Esophagus muscularis mucosa (tissue), 4 donors: Measurements from ENCODE around the gene FIBIN. TPM values are rescaled to one million over a fixed set of nuclear protein-coding genes. Genes with fewer than 3 reads are reported as not detected.

Experiments
- DNase-seq: peaks from one replicate; pipeline ENCODE4 v3.0.0-alpha.2; 2017; ENCODE audit errors: extremely low spot score
- H3K27ac ChIP-seq, 4 donors: fragments of 200-600 bp; sonication (generic); replicated peaks in 1 of 4; 1 replicate in 3 of 4; 2 replicates in 1 of 4; pipeline ENCODE4 v1.5.1; 2016 to 2019; ENCODE audit warnings: mild to moderate bottlenecking in 1 of 4
- H3K27me3 ChIP-seq, 4 donors: fragments of 200-600 bp; sonication (generic); one replicate each; pipeline versions ENCODE4 v1.5.1 to v1.6.0; 2016 to 2019
- H3K36me3 ChIP-seq, 4 donors: fragments of 200-600 bp; sonication (generic); one replicate each; pipeline ENCODE4 v1.5.1; 2016 to 2019
- H3K4me1 ChIP-seq, 4 donors: fragments of 200-600 bp; sonication (generic); one replicate each; pipeline ENCODE4 v1.5.1; 2016 to 2019
- H3K4me3 ChIP-seq, 4 donors: fragments of 200-600 bp; sonication (generic); 1 replicate in 2 of 4; 2 replicates in 2 of 4; pipeline ENCODE4 v1.5.1; 2016 to 2019; ENCODE audit warnings: mild to moderate bottlenecking in 4 of 4, moderate library complexity in 1 of 4
- H3K9me3 ChIP-seq, 4 donors: fragments of 200-600 bp; sonication (generic); 1 replicate in 3 of 4; 2 replicates in 1 of 4; pipeline ENCODE4 v1.5.1; 2016 to 2019
- CTCF ChIP-seq, 3 experiments: fragments of 200-600 bp in 2 of 3; fragments of 450-650 bp in 1 of 3; sonication (generic) in 2 of 3; IDR thresholded peaks; one replicate each; pipeline ENCODE4 v1.5.1; 2017 to 2019; ENCODE audit warnings: antibody characterized with exemption in 3 of 3, mild to moderate bottlenecking in 2 of 3, moderate library complexity in 1 of 3
- EP300 ChIP-seq: sonication (generic); formaldehyde crosslinking; IDR thresholded peaks from one replicate; pipeline ENCODE4 v1.6.1; 2017; ENCODE audit warnings: antibody characterized with exemption
- POLR2A ChIP-seq: fragments of 450-650 bp; IDR thresholded peaks from one replicate; pipeline ENCODE4 v1.6.1; 2017; ENCODE audit warnings: antibody characterized with exemption, moderate library complexity, mild to moderate bottlenecking, low read depth
- POLR2AphosphoS5 ChIP-seq, 2 donors: sonication (generic); formaldehyde crosslinking; IDR thresholded peaks; one replicate each; pipeline ENCODE4 v1.6.1; 2017; ENCODE audit warnings: antibody characterized with exemption in 2 of 2
- WGBS: methylation state at CpG from one replicate; pipeline ENCODE4 v1.1.5; 2018; 5-methylcytosine and 5-hydroxymethylcytosine counted together
- intact Hi-C: fragments of 100-400 bp; cut with DNase I; formaldehyde crosslinking; loops from one replicate; pipeline ENCODE4 v1.15.1; 2023
- total RNA-seq, 4 donors: library from RNA; depleted of rRNA; stranded (reverse); fragments of >200 nt; gene quantifications; one replicate each; pipeline versions ENCODE4 v1.1.0 to v1.2.1, GENCODE V29; 2016

The FIBIN gene
- total RNA-seq, 4 donors from 2014 or later = 76.4 to 151 (median 101) TPM

- Histone ChIP-seq H3K9me3 (no peaks in the 10 kb centered on the region), H3K36me3 (no peaks in the 10 kb centered on the region), H3K27ac (no peak overlapping the region), H3K4me3 (no peak overlapping the region), H3K4me1 (no peaks in the 10 kb centered on the region), H3K27me3 (no peaks in the 10 kb centered on the region)
- WGBS = 87% methylated on average over 8 of the region's 8 CpGs
- no peak for DNase-seq
- no peak for TF ChIP-seq POLR2AphosphoS5 (IDR thresholded peaks at IDR 0.05)
- TF ChIP-seq POLR2A = no peak
- TF ChIP-seq CTCF (IDR thresholded peaks at IDR 0.05) = no peak
- TF ChIP-seq EP300 = no peak
- intact Hi-C loops = loop anchor here (2.0 kb wide), 1 partner anchor 23 kb away; no protein-coding TSS in a partner anchor
Observed at GRCh38 chr11:27025957-27026733, 32.2 kb downstream of the FIBIN start.

GRCh38 chr11:27028561-27028965, 34.7 kb downstream of the FIBIN start:
- 48% methylated on average over 1 of the region's 1 CpG for WGBS
- H3K4me3 ChIP-seq = no peak overlapping the region
- H3K27me3 ChIP-seq = no peaks in the 10 kb centered on the region
- no peak overlapping the region for H3K27ac ChIP-seq
- H3K36me3 ChIP-seq = no peaks in the 10 kb centered on the region
- TF ChIP-seq CTCF (IDR thresholded peaks at IDR 0.05) = no peak
- TF ChIP-seq POLR2AphosphoS5 (IDR thresholded peaks at IDR 0.05) = no peak
- no peak for TF ChIP-seq POLR2A
- no peak for TF ChIP-seq EP300
- H3K4me1 ChIP-seq = no peaks in the 10 kb centered on the region
- DNase-seq = no peak
- H3K9me3 ChIP-seq = no peaks in the 10 kb centered on the region
- intact Hi-C loops = no loop called here

- peaks cover 0 to 6% (median 1%) of the 10 kb centered on the region in 4 donors for H3K9me3 ChIP-seq
- no peaks in the 10 kb centered on the region for H3K27me3 ChIP-seq
- H3K27ac ChIP-seq = no peak overlapping the region
- H3K4me1 ChIP-seq = no peaks in the 10 kb centered on the region
- no peak overlapping the region for H3K4me3 ChIP-seq
- H3K36me3 ChIP-seq = no peaks in the 10 kb centered on the region
- WGBS = 90% methylated on average over 1 of the region's 1 CpG
- no peak for TF ChIP-seq POLR2AphosphoS5 (IDR thresholded peaks at IDR 0.05)
- no peak for TF ChIP-seq EP300
- TF ChIP-seq CTCF (IDR thresholded peaks at IDR 0.05) = no peak
- TF ChIP-seq POLR2A = no peak
- DNase-seq = no peak
- intact Hi-C loops = no loop called here
Observed at GRCh38 chr11:27029966-27030365, 36.1 kb downstream of the FIBIN start.

GRCh38 chr11:27031754-27032153, 37.8 kb downstream of the FIBIN start:
- TF ChIP-seq POLR2A = no peak
- TF ChIP-seq EP300 = no peak
- no peak for TF ChIP-seq POLR2AphosphoS5 (IDR thresholded peaks at IDR 0.05)
- TF ChIP-seq CTCF (IDR thresholded peaks at IDR 0.05) = no peak
- no peaks in the 10 kb centered on the region for H3K27me3 ChIP-seq
- peaks cover 0 to 17% (median 11%) of the 10 kb centered on the region in 4 donors for H3K9me3 ChIP-seq
- no peak overlapping the region for H3K4me3 ChIP-seq
- H3K4me1 ChIP-seq = no peaks in the 10 kb centered on the region
- H3K27ac ChIP-seq = no peak overlapping the region
- DNase-seq = no peak
- intact Hi-C loops = no loop called here
- no peaks in the 10 kb centered on the region for H3K36me3 ChIP-seq
- WGBS = 100% methylated on average over 1 of the region's 5 CpGs

GRCh38 chr11:27039873-27040272, 46.0 kb downstream of the FIBIN start:
- Histone ChIP-seq H3K36me3 (no peaks in the 10 kb centered on the region), H3K4me3 (no peak overlapping the region), H3K27ac (no peak overlapping the region), H3K9me3 (peaks cover 0 to 16% (median 8%) of the 10 kb centered on the region in 4 donors), H3K27me3 (no peaks in the 10 kb centered on the region), H3K4me1 (peaks cover 0 to 24% (median 19%) of the 10 kb centered on the region in 4 donors)
- 79% methylated on average over 3 of the region's 3 CpGs for WGBS
- intact Hi-C loops = no loop called here
- no peak for DNase-seq
- TF ChIP-seq CTCF (IDR thresholded peaks at IDR 0.05) (no peak), POLR2A (no peak), POLR2AphosphoS5 (IDR thresholded peaks at IDR 0.05) (no peak), EP300 (no peak)
